Stimulated activated CD8-positive, alpha-beta memory T cell treated with anti-CD3 and anti-CD28 coated beads, Interleukin-15, amount 100 ng/mL, for 48 hours (primary cell): ENCODE results near the gene ACTR2.
A peak's percentile ranks its signal among the peaks of the same experiment; 100 is the strongest.
"Not testable (repeated sequence)": the region's sequence is repeated elsewhere in the genome, so short reads cannot be mapped to it uniquely, and the experiment has no call there.

Experiments
- DNase-seq, 2 donors: peaks; one replicate each; pipeline ENCODE4 v3.0.0-alpha.2; 2020; ENCODE audit warnings: low read depth in 2 of 2

ACTR2 gene

DNA sequence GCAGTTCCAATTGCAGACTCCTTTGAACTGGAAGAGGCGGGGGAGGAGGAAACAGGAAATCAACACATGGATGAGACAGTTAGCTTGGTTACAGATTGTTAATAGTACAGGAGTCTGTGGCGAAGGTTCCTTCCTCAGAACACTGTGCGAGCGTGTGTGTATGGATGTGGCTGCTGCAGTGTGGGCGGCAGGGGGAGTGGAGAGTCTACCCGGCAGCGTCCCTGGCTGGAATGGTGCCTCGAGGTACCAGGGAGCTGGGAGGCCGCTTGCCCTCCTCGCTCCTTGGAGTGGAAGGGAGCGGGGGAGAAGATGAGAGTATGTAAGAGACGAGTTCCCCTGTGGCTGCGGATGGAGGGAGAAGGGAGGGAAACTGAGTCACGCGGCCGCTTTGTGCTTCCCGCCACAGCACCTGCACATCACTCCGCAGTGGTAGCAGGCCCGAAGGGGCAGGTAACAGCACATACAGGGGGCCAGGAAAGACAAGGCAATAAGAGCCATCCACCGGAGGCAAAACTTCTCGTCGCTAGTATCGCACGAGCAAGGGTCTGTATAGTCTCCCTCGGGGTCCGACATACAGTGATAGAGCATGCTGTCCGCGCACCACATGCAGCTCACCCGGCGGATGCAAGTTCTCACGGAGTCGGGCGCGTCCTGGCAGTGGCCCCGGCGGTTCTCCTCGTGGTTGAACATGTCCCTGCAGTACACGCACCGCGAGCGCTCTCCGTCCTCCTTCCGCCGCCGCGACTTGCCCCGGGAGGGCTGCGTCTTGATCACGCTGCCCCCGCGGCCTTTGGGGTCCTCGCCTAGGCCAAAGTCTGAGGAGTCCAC is 85.7 kb downstream of the ACTR2 start:
- DNase-seq = no peak

DNA sequence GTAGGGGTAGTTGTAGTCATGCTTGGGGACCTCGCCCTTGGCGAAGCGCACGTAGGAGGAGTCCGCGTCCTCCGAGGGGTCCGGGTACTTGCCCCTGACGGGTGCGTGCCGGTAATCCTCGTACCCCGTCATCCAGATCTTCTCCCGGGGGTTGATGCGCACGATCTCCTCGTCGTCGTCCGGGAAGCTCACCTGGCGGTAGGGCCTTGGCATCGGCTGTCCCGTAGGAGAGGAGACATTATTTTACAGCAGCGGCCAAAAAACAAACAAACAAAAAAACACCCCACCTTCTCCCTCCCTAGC is 86.3 kb downstream of the ACTR2 start:
- no peak for DNase-seq

DNA sequence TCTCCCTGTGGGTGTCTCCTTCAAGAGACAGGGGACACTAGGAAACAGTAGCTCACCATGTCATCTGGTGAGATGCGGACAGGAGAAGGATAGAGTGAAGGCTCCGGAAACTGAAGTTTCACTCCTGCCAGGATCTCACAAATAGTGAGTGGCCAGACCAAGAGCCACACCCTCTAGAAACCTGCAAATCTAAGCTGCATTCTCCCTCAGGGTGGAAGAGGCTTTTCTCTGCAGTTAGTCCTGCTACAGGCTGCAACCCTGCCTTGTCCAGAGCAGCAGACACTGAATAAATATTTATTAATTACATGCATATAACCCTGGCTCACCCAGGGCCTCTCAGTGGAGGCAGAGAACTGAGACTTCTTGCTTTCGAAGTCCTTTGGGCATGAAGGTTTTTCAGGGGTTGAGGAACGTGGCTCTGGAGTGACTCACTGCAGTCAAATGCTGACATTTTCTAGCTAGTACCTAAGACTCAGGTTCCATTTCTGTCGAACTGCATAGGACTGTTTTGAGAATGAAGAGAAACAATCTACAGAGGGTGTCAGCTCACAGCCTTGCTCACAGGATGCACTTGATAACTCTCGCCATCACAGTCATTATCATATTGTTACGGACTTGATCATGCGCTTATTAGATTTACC is 87.3 kb downstream of the ACTR2 start:
- DNase-seq = no peak

DNA sequence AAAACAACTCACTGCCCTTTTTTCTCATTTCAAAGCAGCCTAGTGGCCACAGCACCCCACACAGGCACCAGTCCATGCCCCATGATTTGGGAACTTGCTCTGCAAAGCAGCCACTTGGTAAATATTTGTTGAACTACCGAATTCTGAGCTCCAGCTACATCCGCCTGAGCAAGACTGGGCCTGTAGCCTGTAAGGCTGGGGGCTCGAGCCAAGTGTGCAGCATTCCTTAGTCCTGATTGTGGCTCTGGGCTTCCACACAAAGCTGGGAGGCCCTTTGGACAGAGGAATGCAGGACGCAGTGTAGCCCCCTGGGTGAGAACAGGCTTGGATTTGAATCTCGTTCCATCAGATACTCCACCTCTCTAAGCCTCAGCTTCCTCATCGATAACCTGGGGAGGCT is 88.4 kb downstream of the ACTR2 start:
- DNase-seq = no peak

DNA sequence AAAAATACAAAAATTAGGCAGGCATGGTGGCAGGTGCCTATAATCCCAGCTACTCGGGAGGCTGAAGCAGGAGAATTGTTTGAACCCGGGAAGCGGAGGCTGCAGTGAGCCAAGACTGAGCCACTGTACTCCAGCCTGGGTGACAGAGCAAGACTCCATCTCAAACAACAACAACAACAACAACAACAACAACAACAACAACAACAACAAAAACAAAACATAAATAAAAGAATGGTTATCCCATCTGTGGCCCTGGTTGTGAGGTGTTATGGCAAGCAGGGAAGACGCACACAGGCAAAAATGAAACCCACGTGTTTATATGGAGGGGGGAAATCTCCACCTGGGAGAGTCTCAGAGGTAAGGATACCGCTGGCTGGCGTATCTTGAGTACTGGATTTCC is 89.7 kb downstream of the ACTR2 start:
- DNase-seq = not testable (repeated sequence)

DNA sequence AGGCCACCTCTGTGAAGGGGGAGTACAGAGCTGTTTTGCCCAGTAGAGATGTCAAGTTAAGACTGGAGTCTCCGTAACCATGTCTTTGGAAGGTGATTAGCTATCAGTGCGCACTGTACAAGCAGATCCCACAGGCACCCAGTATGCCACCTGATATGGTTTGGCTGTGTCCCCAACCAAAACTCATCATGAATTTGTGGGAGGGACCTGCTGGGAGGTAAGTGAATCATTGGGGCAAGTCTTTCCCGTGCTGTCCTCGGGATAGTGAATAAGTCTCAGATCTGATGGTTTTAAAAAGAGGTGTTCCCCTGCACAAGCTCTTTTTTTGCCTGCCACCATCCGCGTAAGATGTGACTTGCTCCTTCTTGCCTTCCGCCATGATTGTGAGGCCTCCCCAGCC is 90.2 kb downstream of the ACTR2 start:
- no peak for DNase-seq

DNA sequence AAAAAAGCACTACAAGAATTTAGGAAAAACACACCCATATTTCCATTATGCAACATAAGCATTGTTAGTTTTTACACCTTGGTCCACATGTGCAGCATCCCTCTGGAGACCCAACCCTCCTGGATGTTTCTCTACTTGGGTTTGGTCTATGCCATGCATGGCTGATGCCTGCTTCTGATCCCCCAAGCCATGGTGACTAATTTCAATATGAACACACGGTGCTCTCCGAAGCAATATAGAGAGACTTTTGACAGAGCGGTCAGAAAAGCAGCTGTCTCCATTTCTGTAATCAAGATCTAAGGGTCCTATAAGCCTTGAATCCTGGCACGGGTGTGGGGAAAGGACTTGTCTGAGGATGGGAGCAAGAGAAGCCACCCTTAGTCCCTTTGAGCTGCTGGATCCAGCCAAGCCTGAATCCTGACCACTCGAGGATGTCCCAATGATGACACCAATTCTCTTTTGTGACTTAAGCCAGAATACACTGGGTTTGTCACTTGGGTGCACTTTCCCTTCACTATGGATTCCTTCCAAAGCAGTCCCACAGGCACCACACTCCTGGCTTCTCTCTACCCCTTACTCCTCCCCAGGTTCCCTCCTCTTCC is 91.5 kb downstream of the ACTR2 start:
- DNase-seq = no peak

DNA sequence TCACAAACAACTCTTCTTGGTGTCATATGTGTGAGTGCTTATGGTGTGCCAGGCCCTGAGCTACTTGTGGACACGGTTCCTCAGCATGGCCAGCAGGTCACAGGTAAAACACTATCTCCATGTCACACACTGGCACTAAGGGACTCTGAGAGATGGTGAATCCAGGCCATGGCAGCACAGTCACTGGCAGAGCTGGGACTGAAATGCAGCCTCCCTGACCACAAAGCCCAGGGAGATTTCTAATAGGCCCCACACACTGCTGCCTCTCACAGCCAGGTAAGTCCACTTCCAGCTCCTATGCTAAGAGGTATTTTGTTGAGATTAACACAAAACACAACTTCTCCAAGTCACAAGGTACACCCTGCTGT is 92.0 kb downstream of the ACTR2 start:
- no peak for DNase-seq

DNA sequence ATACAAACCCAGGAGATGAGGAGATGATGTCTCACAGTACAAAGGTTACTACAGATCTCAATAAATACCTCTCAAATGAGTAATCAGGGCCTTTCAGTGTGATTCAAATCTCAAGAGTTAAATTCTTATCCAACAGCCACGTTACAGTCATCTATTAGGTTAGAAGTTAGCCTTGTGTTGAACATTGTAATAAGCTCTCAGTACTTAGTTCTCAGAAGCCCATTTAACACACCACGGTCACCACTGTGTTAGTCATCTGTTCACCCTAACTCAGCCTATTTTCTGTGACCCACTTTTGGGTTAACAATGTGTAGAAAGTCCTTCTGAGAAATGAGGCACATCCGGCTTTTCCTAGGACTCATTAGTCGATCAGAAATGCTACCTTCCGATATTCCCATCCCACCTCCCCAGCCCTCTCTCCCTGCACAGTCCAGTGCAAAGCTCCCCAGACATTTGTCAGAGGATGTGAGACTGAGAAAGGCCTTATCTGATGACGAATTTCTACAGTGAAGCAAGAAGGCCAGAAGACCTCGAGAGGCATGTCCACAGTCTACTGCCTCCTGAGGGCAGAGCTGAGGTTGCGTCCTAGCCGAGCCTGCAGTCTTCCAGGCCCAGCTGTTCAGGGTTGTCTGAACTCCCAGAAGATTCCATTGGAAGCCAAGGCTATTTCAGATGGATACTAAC is 92.6 kb downstream of the ACTR2 start:
- DNase-seq = peak in 1 of 2 donors; percentile 15
